Endothelial cell of umbilical vein (primary cell): ENCODE measurements around the gene PRKAG2. TPM values are rescaled to one million over a fixed set of nuclear protein-coding genes. Genes with fewer than 3 reads are reported as not detected.

Experiments used
- BruUV-seq: library from RNA; stranded (reverse); fragments of 400-500 nt; replicated peaks from 2 replicates; lab custom pipeline; 2021; lab: Mats Ljungman, UMichigan
- CTCF ChIA-PET: fragments of 300-600, 350-600 bp; sonication (Branson Sonifier 250); formaldehyde crosslinking; loops from one replicate; lab custom pipeline; 2021; ENCODE audit warnings: antibody characterized with exemption, inconsistent platforms; lab: Charles Lee
- POLR2A ChIA-PET: fragments of 300-600, 350-600 bp; sonication (Branson Sonifier 250); formaldehyde crosslinking; loops from one replicate; lab custom pipeline; 2021; ENCODE audit warnings: antibody characterized with exemption, inconsistent platforms; lab: Charles Lee
- DNase-seq: peaks from one replicate; pipeline ENCODE4 v3.0.0-alpha.2; 2011; ENCODE audit warnings: low read depth, low spot score
- FAIRE-seq: peaks from 2 replicates; lab custom pipeline; 2011; peaks lifted over from hg19 to GRCh38; lab: Jason Lieb, UNC
- H2AFZ ChIP-seq: 2 replicates; pipeline ENCODE4 v1.6.0; 2012; ENCODE audit warnings: low read depth, low read length, control low read depth, inconsistent platforms
- H3K27ac ChIP-seq: 2 replicates; pipeline ENCODE4 v1.5.1; 2011; ENCODE audit warnings: low read depth, mild to moderate bottlenecking, control low read depth, low read length, moderate library complexity; ENCODE audit not compliant: insufficient read depth
- H3K27me3 ChIP-seq, 2 experiments: 2 replicates each; pipeline versions ENCODE4 v1.6.0 to v1.6.1; 2011; ENCODE audit warnings: low read length in 2 of 2, mixed read lengths in 1 of 2; ENCODE audit not compliant: control insufficient read depth in 2 of 2, insufficient read depth in 2 of 2
- H3K36me3 ChIP-seq, 2 experiments: 2 replicates in 1 of 2; 3 replicates in 1 of 2; pipeline ENCODE4 v1.5.1; 2011; ENCODE audit warnings: low read length in 2 of 2, mild to moderate bottlenecking in 1 of 2, moderate library complexity in 1 of 2; ENCODE audit not compliant: control insufficient read depth in 2 of 2, insufficient read depth in 2 of 2; ENCODE audit errors: extremely low read depth in 1 of 2
- H3K4me1 ChIP-seq: 3 replicates; pipeline ENCODE4 v1.5.1; 2011; ENCODE audit warnings: mild to moderate bottlenecking, low read length; ENCODE audit not compliant: control insufficient read depth, insufficient read depth; ENCODE audit errors: extremely low read depth
- H3K4me2 ChIP-seq: 2 replicates; pipeline ENCODE4 v1.6.1; 2011; ENCODE audit warnings: low read length, control low read depth, mixed read lengths; ENCODE audit not compliant: insufficient read depth
- H3K4me3 ChIP-seq, 3 experiments: fragments of 200-600 bp in 1 of 3; sonication (generic), shearing (Covaris generic) in 1 of 3; replicated peaks in 1 of 3; 2 replicates each; pipeline ENCODE4 v1.5.1; 2011 to 2016; ENCODE audit warnings: control low read depth in 3 of 3, low read length in 3 of 3, mild to moderate bottlenecking in 2 of 3, inconsistent platforms in 1 of 3, low read depth in 1 of 3, moderate library complexity in 1 of 3; ENCODE audit not compliant: insufficient read depth in 1 of 3
- H3K79me2 ChIP-seq: 2 replicates; pipeline ENCODE4 v1.6.0; 2012; ENCODE audit warnings: low read length, inconsistent platforms; ENCODE audit not compliant: control insufficient read depth, insufficient read depth
- H3K9ac ChIP-seq: replicated peaks from 2 replicates; pipeline ENCODE3; 2011; ENCODE audit warnings: low read length, control low read depth; ENCODE audit not compliant: insufficient read depth; ENCODE audit errors: extremely low read depth
- H3K9me1 ChIP-seq: replicated peaks from 3 replicates; pipeline ENCODE4 v1.6.0; 2011; ENCODE audit warnings: mild to moderate bottlenecking, low read length; ENCODE audit not compliant: control insufficient read depth, insufficient read depth; ENCODE audit errors: extremely low read depth
- H3K9me3 ChIP-seq: replicated peaks from 2 replicates; pipeline ENCODE4 v1.5.1; 2012; ENCODE audit warnings: low read length, inconsistent platforms; ENCODE audit not compliant: control insufficient read depth, insufficient read depth
- H4K20me1 ChIP-seq: replicated peaks from 2 replicates; pipeline ENCODE3; 2011; ENCODE audit warnings: mild to moderate bottlenecking, low read length; ENCODE audit not compliant: control insufficient read depth, insufficient read depth; ENCODE audit errors: extremely low read depth
- EZH2 ChIP-seq: IDR thresholded peaks from 2 replicates; pipeline ENCODE4 v1.6.1; 2012; ENCODE audit warnings: borderline replicate concordance, low read depth, mild to moderate bottlenecking, moderate library complexity, low read length, inconsistent platforms; ENCODE audit not compliant: severe bottlenecking
- FOS ChIP-seq: IDR thresholded peaks from 2 replicates; pipeline ENCODE4 v1.6.1; 2011; ENCODE audit warnings: mild to moderate bottlenecking, low read length, moderate library complexity, borderline replicate concordance; ENCODE audit not compliant: insufficient read depth
- GATA2 ChIP-seq: IDR thresholded peaks from 2 replicates; pipeline ENCODE4 v1.7.0; 2011; ENCODE audit warnings: low read depth, mild to moderate bottlenecking, moderate library complexity, mixed read lengths, low read length; ENCODE audit not compliant: insufficient read length, insufficient read depth
- JUN ChIP-seq: IDR thresholded peaks from 2 replicates; pipeline ENCODE4 v1.6.1; 2011; ENCODE audit warnings: borderline replicate concordance, low read depth; ENCODE audit not compliant: insufficient read length, insufficient read depth
- MYC ChIP-seq: IDR thresholded peaks from one replicate; pipeline ENCODE4 v1.6.1; 2011; ENCODE audit warnings: mild to moderate bottlenecking, low read depth, low read length
- POLR2A ChIP-seq: IDR thresholded peaks from 2 replicates; pipeline ENCODE4 v1.6.1; 2012; ENCODE audit warnings: low read depth, mild to moderate bottlenecking, control low read depth, low read length
- POLR2AphosphoS5 ChIP-seq: IDR thresholded peaks from 2 replicates; pipeline ENCODE4 v1.6.1; 2012; ENCODE audit warnings: low read depth, mild to moderate bottlenecking, control low read depth, low read length, moderate library complexity; ENCODE audit not compliant: insufficient read depth
- dilution Hi-C: fragments of 300-500 bp; cut with MboI; formaldehyde crosslinking; loops from one replicate; pipeline ENCODE4 v1.15.0; 2019; ENCODE audit warnings: low sequenced_read_pairs; ENCODE audit not compliant: extremely low pct_ligation_motif_present
- intact Hi-C: fragments of 100-400 bp; cut with micrococcal nuclease; formaldehyde crosslinking; loops from one replicate; pipeline ENCODE4 v1.10.0; 2022
- polyA plus RNA-seq, 4 experiments: library from polyadenylated mRNA; depleted of rRNA in 3 of 4; stranded (reverse) in 3 of 4; unstranded in 1 of 4; fragments of >200 nt; gene quantifications; 2 replicates each; pipeline versions ENCODE4 v1.2.1 to v1.2.3, GENCODE V29; 2011 to 2012; ENCODE audit warnings: missing spikeins in 1 of 4
- total RNA-seq: library from RNA; stranded (reverse); gene quantifications from 2 replicates; pipeline ENCODE4 v1.2.3, GENCODE V29; 2021
- TF ChIP-seq, protein P1 (sequence below), 2 donors: IDR thresholded peaks; 1 replicate in 1 of 2; 2 replicates in 1 of 2; pipeline ENCODE4 v1.5.1; 2011; ENCODE audit warnings: low read length in 2 of 2, mild to moderate bottlenecking in 2 of 2, moderate library complexity in 2 of 2, control low read depth in 1 of 2, inconsistent platforms in 1 of 2, low read depth in 1 of 2; ENCODE audit not compliant: insufficient read depth in 1 of 2; ENCODE audit errors: extremely low read depth in 1 of 2
- TF ChIP-seq, protein P2 (sequence below): IDR thresholded peaks from 2 replicates; pipeline ENCODE4 v1.6.1; 2011; ENCODE audit not compliant: insufficient read depth, insufficient read length

Gene PRKAG2
- total and polyA plus RNA-seq, 2 donors (not counting 3 experiments of a cell fraction or from before 2014, with no cell fraction given) = 19.3 to 51.5 TPM

DNA sequence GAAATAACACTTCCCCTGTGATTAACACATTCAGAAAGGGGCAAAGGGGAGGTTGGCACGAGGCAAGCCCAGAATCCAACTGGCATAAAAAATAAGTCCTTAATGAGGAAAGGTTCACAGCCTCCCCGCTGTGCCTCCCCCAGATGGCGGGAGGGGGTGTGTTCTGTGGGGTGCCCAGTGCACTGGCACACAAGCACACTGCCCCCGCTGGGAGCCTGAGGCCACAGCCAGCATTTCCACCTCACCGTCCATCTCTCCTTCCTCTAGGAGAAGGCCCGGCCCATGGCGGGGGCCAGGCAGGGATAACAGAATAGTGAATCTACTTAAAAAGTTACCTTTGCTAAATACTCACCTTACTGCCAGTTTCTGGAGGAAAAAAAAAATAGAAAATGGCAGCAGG, 43.2 kb downstream of the PRKAG2 start:
- FAIRE-seq (no peak), DNase-seq (no peak)
- BruUV-seq = no TSS peak
- ChIA-PET POLR2A (no interaction called here), CTCF (no interaction called here)
- H3K27me3 ChIP-seq = peaks cover 0 to 1% of the 10 kb centered on the region in 2 experiments
- dilution Hi-C loops (no loop called here), intact Hi-C loops (no loop called here)
- H3K4me2 ChIP-seq = no peak overlapping the region
- no peak overlapping the region for H2AFZ ChIP-seq
- no peaks in the 10 kb centered on the region for H3K4me1 ChIP-seq
- H3K27ac ChIP-seq = no peak overlapping the region
- no peak overlapping the region for H3K4me3 ChIP-seq
- H4K20me1 ChIP-seq = no peaks in the 10 kb centered on the region
- no peaks in the 10 kb centered on the region for H3K9me1 ChIP-seq
- H3K9ac ChIP-seq = no peak overlapping the region
- no peak for TF ChIP-seq POLR2AphosphoS5
- no peak for TF ChIP-seq EZH2
- no peak for TF ChIP-seq MYC
- TF ChIP-seq, protein P1, sequence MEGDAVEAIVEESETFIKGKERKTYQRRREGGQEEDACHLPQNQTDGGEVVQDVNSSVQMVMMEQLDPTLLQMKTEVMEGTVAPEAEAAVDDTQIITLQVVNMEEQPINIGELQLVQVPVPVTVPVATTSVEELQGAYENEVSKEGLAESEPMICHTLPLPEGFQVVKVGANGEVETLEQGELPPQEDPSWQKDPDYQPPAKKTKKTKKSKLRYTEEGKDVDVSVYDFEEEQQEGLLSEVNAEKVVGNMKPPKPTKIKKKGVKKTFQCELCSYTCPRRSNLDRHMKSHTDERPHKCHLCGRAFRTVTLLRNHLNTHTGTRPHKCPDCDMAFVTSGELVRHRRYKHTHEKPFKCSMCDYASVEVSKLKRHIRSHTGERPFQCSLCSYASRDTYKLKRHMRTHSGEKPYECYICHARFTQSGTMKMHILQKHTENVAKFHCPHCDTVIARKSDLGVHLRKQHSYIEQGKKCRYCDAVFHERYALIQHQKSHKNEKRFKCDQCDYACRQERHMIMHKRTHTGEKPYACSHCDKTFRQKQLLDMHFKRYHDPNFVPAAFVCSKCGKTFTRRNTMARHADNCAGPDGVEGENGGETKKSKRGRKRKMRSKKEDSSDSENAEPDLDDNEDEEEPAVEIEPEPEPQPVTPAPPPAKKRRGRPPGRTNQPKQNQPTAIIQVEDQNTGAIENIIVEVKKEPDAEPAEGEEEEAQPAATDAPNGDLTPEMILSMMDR (IDR thresholded peaks at IDR 0.05; ENCODE audit: extremely low read depth in 1 of 2, insufficient read depth in 1 of 2, low read depth in 1 of 2, low read length in 2 of 2) = no peak
- no peak for TF ChIP-seq GATA2
- TF ChIP-seq, protein P2, sequence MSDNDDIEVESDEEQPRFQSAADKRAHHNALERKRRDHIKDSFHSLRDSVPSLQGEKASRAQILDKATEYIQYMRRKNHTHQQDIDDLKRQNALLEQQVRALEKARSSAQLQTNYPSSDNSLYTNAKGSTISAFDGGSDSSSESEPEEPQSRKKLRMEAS = no peak
- no peak for TF ChIP-seq JUN
- no peak for TF ChIP-seq POLR2A
- TF ChIP-seq FOS = no peak
- H3K79me2 ChIP-seq = no peaks in the 10 kb centered on the region
- H3K36me3 ChIP-seq = no peaks in the 10 kb centered on the region
- no peaks in the 10 kb centered on the region for H3K9me3 ChIP-seq
